Nephron (organoid): ENCODE data around the gene CABCOCO1.

ENCODE experiments used
- H3K27ac Mint-ChIP-seq, 3 experiments: 2 replicates each; pipeline ENCODE4 v1.8.0; 2020; ENCODE audit warnings: mixed read lengths in 3 of 3, mild to moderate bottlenecking in 2 of 3, moderate library complexity in 1 of 3
- H3K27me3 Mint-ChIP-seq: 2 replicates; pipeline ENCODE4 v1.8.0; 2021; ENCODE audit warnings: low read depth, mild to moderate bottlenecking, moderate library complexity, mixed read lengths
- H3K36me3 Mint-ChIP-seq: 2 replicates; pipeline ENCODE4 v1.8.0; 2020; ENCODE audit warnings: low read depth, mixed read lengths
- H3K4me1 Mint-ChIP-seq: 2 replicates; pipeline ENCODE4 v1.8.0; 2020; ENCODE audit warnings: mixed read lengths
- H3K4me3 Mint-ChIP-seq, 3 experiments: 2 replicates each; pipeline ENCODE4 v1.8.0; 2020; ENCODE audit warnings: mild to moderate bottlenecking in 3 of 3, mixed read lengths in 3 of 3, moderate library complexity in 2 of 3
- H3K9me3 Mint-ChIP-seq: 2 replicates; pipeline ENCODE4 v1.8.0; 2020; ENCODE audit warnings: mixed read lengths
- TF ChIP-seq, protein P1 (sequence below), 3 experiments: fragments of 200-600 bp; sonication (generic); IDR thresholded peaks; one replicate each; pipeline ENCODE4 v1.5.0; 2021; ENCODE audit warnings: antibody characterized with exemption in 3 of 3; ENCODE audit not compliant: unreplicated experiment in 3 of 3

The CABCOCO1 gene

GRCh38 chr10:61784354-61785133 lies 121.8 kb downstream of the CABCOCO1 start:
- Mint-ChIP-seq H3K9me3 (no peaks in the 10 kb centered on the region), H3K36me3 (no peaks in the 10 kb centered on the region), H3K4me3 (no peak overlapping the region), H3K27ac (peak overlapping the region in 1 of 3 experiments; percentile 27), H3K4me1 (peaks cover 15% of the 10 kb centered on the region), H3K27me3 (peaks cover 3% of the 10 kb centered on the region)
- TF ChIP-seq, protein P1, sequence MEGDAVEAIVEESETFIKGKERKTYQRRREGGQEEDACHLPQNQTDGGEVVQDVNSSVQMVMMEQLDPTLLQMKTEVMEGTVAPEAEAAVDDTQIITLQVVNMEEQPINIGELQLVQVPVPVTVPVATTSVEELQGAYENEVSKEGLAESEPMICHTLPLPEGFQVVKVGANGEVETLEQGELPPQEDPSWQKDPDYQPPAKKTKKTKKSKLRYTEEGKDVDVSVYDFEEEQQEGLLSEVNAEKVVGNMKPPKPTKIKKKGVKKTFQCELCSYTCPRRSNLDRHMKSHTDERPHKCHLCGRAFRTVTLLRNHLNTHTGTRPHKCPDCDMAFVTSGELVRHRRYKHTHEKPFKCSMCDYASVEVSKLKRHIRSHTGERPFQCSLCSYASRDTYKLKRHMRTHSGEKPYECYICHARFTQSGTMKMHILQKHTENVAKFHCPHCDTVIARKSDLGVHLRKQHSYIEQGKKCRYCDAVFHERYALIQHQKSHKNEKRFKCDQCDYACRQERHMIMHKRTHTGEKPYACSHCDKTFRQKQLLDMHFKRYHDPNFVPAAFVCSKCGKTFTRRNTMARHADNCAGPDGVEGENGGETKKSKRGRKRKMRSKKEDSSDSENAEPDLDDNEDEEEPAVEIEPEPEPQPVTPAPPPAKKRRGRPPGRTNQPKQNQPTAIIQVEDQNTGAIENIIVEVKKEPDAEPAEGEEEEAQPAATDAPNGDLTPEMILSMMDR (IDR thresholded peaks at IDR 0.05; ENCODE audit: unreplicated experiment in 3 of 3): no peak

GRCh38 chr10:61785473-61786105 lies 122.9 kb downstream of the CABCOCO1 start:
- TF ChIP-seq, protein P1 (IDR thresholded peaks at IDR 0.05; ENCODE audit: unreplicated experiment in 3 of 3): no peak
- no peak overlapping the region for H3K4me3 Mint-ChIP-seq
- H3K9me3 Mint-ChIP-seq: no peaks in the 10 kb centered on the region
- peak overlapping the region in 2 of 3 experiments; percentile 6 to 22 for H3K27ac Mint-ChIP-seq
- H3K4me1 Mint-ChIP-seq: peaks cover 15% of the 10 kb centered on the region
- H3K36me3 Mint-ChIP-seq: no peaks in the 10 kb centered on the region
- peaks cover 3% of the 10 kb centered on the region for H3K27me3 Mint-ChIP-seq

GRCh38 chr10:61786728-61787127 lies 124.0 kb downstream of the CABCOCO1 start:
- H3K9me3 Mint-ChIP-seq: no peaks in the 10 kb centered on the region
- H3K27ac Mint-ChIP-seq: peak overlapping the region in 2 of 3 experiments; percentile 36 to 67
- H3K36me3 Mint-ChIP-seq: no peaks in the 10 kb centered on the region
- TF ChIP-seq, protein P1 (IDR thresholded peaks at IDR 0.05; ENCODE audit: unreplicated experiment in 3 of 3): no peak
- peaks cover 16% of the 10 kb centered on the region for H3K4me1 Mint-ChIP-seq
- no peaks in the 10 kb centered on the region for H3K27me3 Mint-ChIP-seq
- no peak overlapping the region for H3K4me3 Mint-ChIP-seq

GRCh38 chr10:61787170-61787569 lies 124.4 kb downstream of the CABCOCO1 start:
- TF ChIP-seq, protein P1 (IDR thresholded peaks at IDR 0.05; ENCODE audit: unreplicated experiment in 3 of 3): no peak
- Mint-ChIP-seq H3K36me3 (no peaks in the 10 kb centered on the region), H3K9me3 (no peaks in the 10 kb centered on the region), H3K4me3 (no peak overlapping the region), H3K27me3 (no peaks in the 10 kb centered on the region), H3K4me1 (peaks cover 20% of the 10 kb centered on the region), H3K27ac (peak overlapping the region in 2 of 3 experiments; percentile 36 to 67)

DNA sequence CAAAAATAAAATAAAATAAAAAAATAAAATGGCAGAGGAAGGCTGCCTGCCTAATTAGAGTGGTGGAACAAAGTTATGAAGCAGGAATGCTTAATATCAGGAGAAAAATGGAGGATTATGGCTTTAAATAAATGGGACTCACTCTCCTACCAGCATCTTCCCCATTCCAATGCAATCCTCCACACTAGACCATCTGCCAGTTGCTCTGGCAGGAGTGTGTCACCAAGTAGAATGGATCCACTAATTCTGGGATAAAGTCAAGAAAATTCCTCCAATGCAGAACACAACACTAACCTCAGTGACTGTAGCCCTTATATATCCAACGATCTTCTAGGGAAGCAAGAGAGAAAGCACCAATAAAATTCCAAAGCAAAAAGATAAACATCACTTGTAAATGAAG lies 126.3 kb downstream of the CABCOCO1 start:
- H3K9me3 Mint-ChIP-seq: no peaks in the 10 kb centered on the region
- H3K27ac Mint-ChIP-seq: no peak overlapping the region
- H3K27me3 Mint-ChIP-seq: no peaks in the 10 kb centered on the region
- H3K4me3 Mint-ChIP-seq: no peak overlapping the region
- TF ChIP-seq, protein P1 (IDR thresholded peaks at IDR 0.05; ENCODE audit: unreplicated experiment in 3 of 3): no peak
- H3K36me3 Mint-ChIP-seq: no peaks in the 10 kb centered on the region
- peaks cover 38% of the 10 kb centered on the region for H3K4me1 Mint-ChIP-seq
